ENCODE data around the gene C16orf78. TPM values are rescaled to one million over a fixed set of nuclear protein-coding genes. Genes with fewer than 3 reads are reported as not detected.

C16orf78 gene
- total and polyA plus RNA-seq, 4 experiments from 2014 or later, result not detected

- no peak overlapping the region for H3K4me3 ChIP-seq (ENCODE audit: low read length in 2 of 2)
- H3K36me3 ChIP-seq (ENCODE audit: insufficient read depth, low read length), result no peaks in the 10 kb centered on the region
- H3K27ac ChIP-seq (ENCODE audit: low read depth, low read length), result no peak overlapping the region
- Mint-ChIP-seq H3K4me3 (no peak overlapping the region), H3K4me1 (peaks cover 0 to 3% (median 0%) of the 10 kb centered on the region in 4 donors), H3K36me3 (no peaks in the 10 kb centered on the region), H3K27ac (no peak overlapping the region), H3K9me3 (peaks cover 0 to 2% (median 0%) of the 10 kb centered on the region in 8 donors), H3K27me3 (peaks cover 10% of the 10 kb centered on the region in 2 donors)
- CTCF ChIA-PET (ENCODE audit: partially characterized antibody), result interaction anchor here (1.3 to 1.4 kb wide), 2 partner anchors 13 to 19 kb away, joined by 3 to 4 read pairs; no protein-coding TSS in a partner anchor
- intact Hi-C loops (cut with micrococcal nuclease), result loop anchor here (5.0 kb wide), 1 partner anchor 663 kb away; no protein-coding TSS in a partner anchor
- no peaks in the 10 kb centered on the region for H3K27me3 ChIP-seq (ENCODE audit: insufficient read depth, low read length)
- no peaks in the 10 kb centered on the region for H3K4me1 ChIP-seq (ENCODE audit: insufficient read depth, low read length)
- POLR2A ChIA-PET (ENCODE audit: partially characterized antibody), result no interaction called here
- no peaks in the 10 kb centered on the region for H3K9me3 ChIP-seq (ENCODE audit: control insufficient read depth in 1 of 2, low read length in 2 of 2)
- peak in 1 of 5 donors; percentile 11 for DNase-seq
Measured at GRCh38 chr16:49350265-49351095, 23.1 kb upstream of the C16orf78 start.

DNA sequence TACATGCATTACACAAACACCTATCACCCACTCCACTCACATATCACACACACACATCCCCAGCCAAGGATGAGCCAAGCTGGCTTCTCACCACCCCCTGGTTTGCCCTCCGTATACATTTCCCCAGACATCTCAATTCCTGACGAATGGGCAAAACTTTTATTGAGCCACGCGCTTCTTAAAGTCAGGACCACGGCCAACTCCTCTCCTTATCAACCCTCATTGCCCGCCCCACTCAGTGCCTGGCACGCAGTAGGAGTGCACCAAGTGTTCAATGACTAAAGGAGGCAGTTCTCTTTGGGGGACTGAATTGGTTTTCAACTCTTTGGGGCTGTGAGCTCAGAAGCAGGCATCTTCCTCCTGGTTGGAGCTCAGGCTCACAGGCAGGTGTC is 22.5 kb upstream of the C16orf78 start:
- Mint-ChIP-seq H3K27ac (no peak overlapping the region), H3K36me3 (no peaks in the 10 kb centered on the region), H3K4me1 (peaks cover 0 to 3% (median 0%) of the 10 kb centered on the region in 4 donors), H3K9me3 (peaks cover 0 to 1% (median 0%) of the 10 kb centered on the region in 8 donors), H3K27me3 (peaks cover 10% of the 10 kb centered on the region in 2 donors), H3K4me3 (no peak overlapping the region)
- no peak for DNase-seq
- intact Hi-C loops (cut with micrococcal nuclease), result loop anchor here (5.0 kb wide), 1 partner anchor 664 kb away; no protein-coding TSS in a partner anchor
- ChIA-PET POLR2A (ENCODE audit: partially characterized antibody) (no interaction called here), CTCF (ENCODE audit: partially characterized antibody) (no interaction called here)
- no peak overlapping the region for H3K4me3 ChIP-seq (ENCODE audit: low read length in 2 of 2)
- no peak overlapping the region for H3K27ac ChIP-seq (ENCODE audit: low read depth, low read length)
- no peaks in the 10 kb centered on the region for H3K4me1 ChIP-seq (ENCODE audit: insufficient read depth, low read length)
- H3K36me3 ChIP-seq (ENCODE audit: insufficient read depth, low read length), result no peaks in the 10 kb centered on the region
- H3K9me3 ChIP-seq (ENCODE audit: control insufficient read depth in 1 of 2, low read length in 2 of 2), result no peaks in the 10 kb centered on the region
- H3K27me3 ChIP-seq (ENCODE audit: insufficient read depth, low read length), result no peaks in the 10 kb centered on the region

DNA sequence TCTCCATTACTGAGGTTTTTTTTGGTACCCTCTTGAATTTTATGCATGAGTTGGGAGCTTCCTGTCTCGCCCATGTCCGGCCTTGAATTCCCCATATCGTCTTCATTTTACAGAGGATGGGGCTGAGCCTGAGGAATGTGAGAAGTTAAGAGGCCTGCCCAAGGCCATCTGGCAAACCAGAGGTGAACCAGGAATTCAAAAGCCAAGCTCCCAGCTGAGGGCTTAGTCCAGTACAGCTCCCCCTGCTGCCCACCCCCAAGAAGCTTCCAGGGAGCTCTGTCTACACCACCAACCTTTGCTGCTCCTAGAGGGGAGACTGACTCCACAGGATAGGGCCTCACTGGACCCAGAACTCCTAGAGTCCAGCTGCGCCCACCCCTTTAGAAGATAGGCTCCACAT is 20.7 kb upstream of the C16orf78 start:
- Histone ChIP-seq H3K9me3 (ENCODE audit: control insufficient read depth in 1 of 2, low read length in 2 of 2) (no peaks in the 10 kb centered on the region), H3K27ac (ENCODE audit: low read depth, low read length) (no peak overlapping the region), H3K4me3 (ENCODE audit: low read length in 2 of 2) (no peak overlapping the region), H3K27me3 (ENCODE audit: insufficient read depth, low read length) (no peaks in the 10 kb centered on the region), H3K36me3 (ENCODE audit: insufficient read depth, low read length) (no peaks in the 10 kb centered on the region), H3K4me1 (ENCODE audit: insufficient read depth, low read length) (no peaks in the 10 kb centered on the region)
- no peak for DNase-seq
- Mint-ChIP-seq H3K27ac (no peak overlapping the region), H3K4me3 (no peak overlapping the region), H3K4me1 (peaks cover 0 to 3% (median 0%) of the 10 kb centered on the region in 4 donors), H3K36me3 (no peaks in the 10 kb centered on the region), H3K9me3 (peaks cover 0 to 1% (median 0%) of the 10 kb centered on the region in 8 donors), H3K27me3 (peaks cover 10 to 13% of the 10 kb centered on the region in 2 donors)
- ChIA-PET CTCF (ENCODE audit: partially characterized antibody) (interaction anchor here (0.8 kb wide), 1 partner anchor 15 kb away, joined by 3 read pairs; no protein-coding TSS in a partner anchor), POLR2A (ENCODE audit: partially characterized antibody) (no interaction called here)
- intact Hi-C loops (cut with micrococcal nuclease), result loop anchor here (5.0 kb wide), 1 partner anchor 666 kb away; no protein-coding TSS in a partner anchor

- Mint-ChIP-seq H3K9me3 (peaks cover 0 to 1% (median 0%) of the 10 kb centered on the region in 8 donors), H3K27ac (no peak overlapping the region), H3K36me3 (no peaks in the 10 kb centered on the region), H3K4me3 (no peak overlapping the region), H3K27me3 (peaks cover 11 to 13% of the 10 kb centered on the region in 2 donors), H3K4me1 (peaks cover 0 to 3% (median 0%) of the 10 kb centered on the region in 4 donors)
- Histone ChIP-seq H3K27ac (ENCODE audit: low read depth, low read length) (no peak overlapping the region), H3K27me3 (ENCODE audit: insufficient read depth, low read length) (no peaks in the 10 kb centered on the region), H3K36me3 (ENCODE audit: insufficient read depth, low read length) (no peaks in the 10 kb centered on the region), H3K4me1 (ENCODE audit: insufficient read depth, low read length) (no peaks in the 10 kb centered on the region), H3K4me3 (ENCODE audit: low read length in 2 of 2) (no peak overlapping the region), H3K9me3 (ENCODE audit: control insufficient read depth in 1 of 2, low read length in 2 of 2) (no peaks in the 10 kb centered on the region)
- POLR2A ChIA-PET (ENCODE audit: partially characterized antibody), result no interaction called here
- DNase-seq, result no peak
- CTCF ChIA-PET (ENCODE audit: partially characterized antibody), result interaction anchor here (0.8 kb wide), 1 partner anchor 16 kb away, joined by 3 read pairs; no protein-coding TSS in a partner anchor
- intact Hi-C loops (cut with micrococcal nuclease), result loop anchor here (5.0 kb wide), 1 partner anchor 666 kb away; no protein-coding TSS in a partner anchor
Measured at GRCh38 chr16:49353680-49354079, 19.9 kb upstream of the C16orf78 start.

GRCh38 chr16:49354101-49354500 is 19.5 kb upstream of the C16orf78 start:
- intact Hi-C loops (cut with micrococcal nuclease), result loop anchor here (5.0 kb wide), 1 partner anchor 667 kb away; no protein-coding TSS in a partner anchor
- no peaks in the 10 kb centered on the region for H3K36me3 ChIP-seq (ENCODE audit: insufficient read depth, low read length)
- Mint-ChIP-seq H3K36me3 (no peaks in the 10 kb centered on the region), H3K4me3 (no peak overlapping the region), H3K4me1 (peaks cover 0 to 3% (median 0%) of the 10 kb centered on the region in 4 donors), H3K27me3 (peaks cover 12 to 13% of the 10 kb centered on the region in 2 donors), H3K27ac (no peak overlapping the region), H3K9me3 (peaks cover 0 to 1% (median 0%) of the 10 kb centered on the region in 8 donors)
- H3K9me3 ChIP-seq (ENCODE audit: control insufficient read depth in 1 of 2, low read length in 2 of 2), result no peaks in the 10 kb centered on the region
- no peaks in the 10 kb centered on the region for H3K4me1 ChIP-seq (ENCODE audit: insufficient read depth, low read length)
- H3K27ac ChIP-seq (ENCODE audit: low read depth, low read length), result no peak overlapping the region
- H3K27me3 ChIP-seq (ENCODE audit: insufficient read depth, low read length), result no peaks in the 10 kb centered on the region
- POLR2A ChIA-PET (ENCODE audit: partially characterized antibody), result no interaction called here
- H3K4me3 ChIP-seq (ENCODE audit: low read length in 2 of 2), result no peak overlapping the region
- CTCF ChIA-PET (ENCODE audit: partially characterized antibody), result no interaction called here
- DNase-seq, result no peak

DNA sequence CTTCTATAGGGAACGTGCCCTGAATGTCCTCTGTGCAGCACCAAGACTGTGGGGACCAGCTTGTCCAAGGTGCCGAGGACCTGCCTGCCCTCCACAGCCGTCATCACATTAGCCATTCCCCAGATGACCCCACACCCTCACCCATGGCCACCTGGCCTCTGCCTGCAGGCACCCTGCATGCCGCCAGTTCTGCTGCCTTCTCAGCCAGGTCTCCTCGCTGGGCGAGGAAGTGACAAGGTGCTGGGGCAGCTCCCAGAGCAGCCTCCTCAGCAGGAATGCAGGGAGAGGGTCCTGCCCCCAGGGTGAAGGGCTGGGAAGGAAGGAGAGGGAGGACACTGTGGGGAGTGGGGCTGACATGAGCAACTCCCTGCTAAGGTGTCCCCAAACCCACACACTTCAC is 18.6 kb upstream of the C16orf78 start:
- no peak overlapping the region for H3K27ac Mint-ChIP-seq
- no peaks in the 10 kb centered on the region for H3K36me3 Mint-ChIP-seq
- intact Hi-C loops (cut with micrococcal nuclease), result loop anchor here (5.0 kb wide), 1 partner anchor 668 kb away; no protein-coding TSS in a partner anchor
- ChIA-PET CTCF (ENCODE audit: partially characterized antibody) (no interaction called here), POLR2A (ENCODE audit: partially characterized antibody) (no interaction called here)
- H3K4me1 ChIP-seq (ENCODE audit: insufficient read depth, low read length), result no peaks in the 10 kb centered on the region
- H3K9me3 Mint-ChIP-seq, result peaks cover 0 to 1% (median 0%) of the 10 kb centered on the region in 8 donors
- no peaks in the 10 kb centered on the region for H3K9me3 ChIP-seq (ENCODE audit: control insufficient read depth in 1 of 2, low read length in 2 of 2)
- no peak overlapping the region for H3K4me3 Mint-ChIP-seq
- peaks cover 0 to 3% (median 0%) of the 10 kb centered on the region in 4 donors for H3K4me1 Mint-ChIP-seq
- no peak for DNase-seq
- H3K36me3 ChIP-seq (ENCODE audit: insufficient read depth, low read length), result no peaks in the 10 kb centered on the region
- H3K27me3 Mint-ChIP-seq, result peaks cover 13% of the 10 kb centered on the region in 2 donors
- H3K27ac ChIP-seq (ENCODE audit: low read depth, low read length), result no peak overlapping the region
- H3K4me3 ChIP-seq (ENCODE audit: low read length in 2 of 2), result no peak overlapping the region
- no peaks in the 10 kb centered on the region for H3K27me3 ChIP-seq (ENCODE audit: insufficient read depth, low read length)

DNA sequence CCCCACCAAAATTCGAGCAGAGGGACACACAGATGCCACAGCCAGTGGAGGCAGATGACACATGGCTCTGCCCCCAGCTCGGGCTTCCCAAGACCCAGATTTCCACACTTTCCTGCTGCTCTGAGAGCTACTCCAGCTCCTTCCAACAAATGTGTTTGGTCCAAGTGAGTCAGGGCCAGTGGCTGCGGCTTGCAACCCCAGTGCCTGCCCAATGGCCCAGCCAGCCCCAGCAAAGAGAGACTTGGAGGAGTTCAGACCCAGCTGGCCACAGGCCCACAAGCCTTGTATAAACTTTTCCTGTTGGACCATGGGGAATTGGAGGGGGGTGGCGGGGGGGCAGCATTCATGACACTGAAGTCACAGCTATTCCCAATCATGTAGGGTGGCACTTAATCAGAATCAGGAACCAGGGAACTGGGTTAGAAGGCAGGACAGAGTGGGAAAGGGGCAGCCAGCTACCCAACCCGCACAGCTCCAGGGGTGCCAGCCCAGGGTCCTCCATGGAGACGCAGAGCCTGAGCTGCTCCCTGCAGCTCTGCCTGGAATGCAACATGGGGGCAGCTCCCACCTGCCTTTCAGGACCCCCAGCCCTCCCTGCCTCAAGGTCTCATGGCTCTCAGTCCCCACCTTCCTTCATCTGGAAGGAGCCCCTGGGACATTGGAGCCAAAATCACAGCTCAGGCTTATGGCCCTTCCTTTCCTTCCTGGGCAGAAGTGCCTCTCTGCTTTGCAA is 17.5 kb upstream of the C16orf78 start:
- H3K4me3 ChIP-seq (ENCODE audit: low read length in 2 of 2), result no peak overlapping the region
- Mint-ChIP-seq H3K4me1 (no peaks in the 10 kb centered on the region), H3K27me3 (peaks cover 7% of the 10 kb centered on the region in 2 donors), H3K27ac (no peak overlapping the region), H3K36me3 (no peaks in the 10 kb centered on the region), H3K9me3 (no peaks in the 10 kb centered on the region), H3K4me3 (no peak overlapping the region)
- H3K27ac ChIP-seq (ENCODE audit: low read depth, low read length), result no peak overlapping the region
- H3K9me3 ChIP-seq (ENCODE audit: control insufficient read depth in 1 of 2, low read length in 2 of 2), result no peaks in the 10 kb centered on the region
- H3K36me3 ChIP-seq (ENCODE audit: insufficient read depth, low read length), result no peaks in the 10 kb centered on the region
- ChIA-PET CTCF (ENCODE audit: partially characterized antibody) (no interaction called here), POLR2A (ENCODE audit: partially characterized antibody) (no interaction called here)
- no peaks in the 10 kb centered on the region for H3K27me3 ChIP-seq (ENCODE audit: insufficient read depth, low read length)
- no peaks in the 10 kb centered on the region for H3K4me1 ChIP-seq (ENCODE audit: insufficient read depth, low read length)
- intact Hi-C loops (cut with micrococcal nuclease), result no loop called here
- no peak for DNase-seq

Measured in CD4-positive, alpha-beta memory T cell (primary cell).